Mammary epithelial cell (primary cell): ENCODE data around the gene ATP2B2.

ENCODE experiments used
- CTCF ChIP-seq, 2 donors: IDR thresholded peaks in 1 of 2; conservative IDR thresholded peaks in 1 of 2; 2 replicates each; pipeline ENCODE4 v1.5.1; 2011 to 2012; ENCODE audit warnings: inconsistent platforms in 2 of 2, low read length in 2 of 2, mild to moderate bottlenecking in 2 of 2, control low read depth in 1 of 2, low read depth in 1 of 2; ENCODE audit not compliant: insufficient read depth in 1 of 2; ENCODE audit errors: extremely low read depth in 1 of 2
- EZH2 ChIP-seq: IDR thresholded peaks from 2 replicates; pipeline ENCODE4 v1.6.1; 2012; ENCODE audit warnings: low read length, inconsistent platforms, borderline replicate concordance

- TF ChIP-seq CTCF (conservative IDR thresholded peaks at IDR 0.05 in 1 of 2, IDR thresholded peaks at IDR 0.05 in 1 of 2; ENCODE audit: extremely low read depth in 1 of 2, insufficient read depth in 1 of 2, low read depth in 1 of 2, low read length in 2 of 2), result no peak
- TF ChIP-seq EZH2, result no peak
Measured at GRCh38 chr3:10515884-10516495, 10.6 kb upstream of the ATP2B2 start.
